GM18858 (cell line): ENCODE data around the gene LILRA2.
"Not testable (repeated sequence)": the region's sequence is repeated elsewhere in the genome, so short reads cannot be mapped to it uniquely, and the experiment has no call there.

Experiments
- ATAC-seq: cut with Tn5 transposase; IDR thresholded peaks from one replicate; pipeline ENCODE4 v1.9.1; 2021; ENCODE audit not compliant: unreplicated experiment

LILRA2 gene

GRCh38 chr19:54608205-54608604 lies 34.6 kb downstream of the LILRA2 start:
- ATAC-seq: no peak

- ATAC-seq: no peak
These were observed 35.2 kb downstream of the LILRA2 start for GRCh38 chr19:54608792-54609191.

- no peak for ATAC-seq
These were observed 35.8 kb downstream of the LILRA2 start for GRCh38 chr19:54609356-54609791.

- no peak for ATAC-seq
These were observed 38.8 kb downstream of the LILRA2 start for GRCh38 chr19:54612428-54612827.

- no peak for ATAC-seq
These were observed 41.1 kb downstream of the LILRA2 start for GRCh38 chr19:54614726-54615125.

- no peak for ATAC-seq
These were observed 42.5 kb downstream of the LILRA2 start for GRCh38 chr19:54616057-54616456.

- ATAC-seq: peak; percentile 68
These were observed 43.4 kb downstream of the LILRA2 start for GRCh38 chr19:54616821-54617560.

- ATAC-seq: no peak
These were observed 46.9 kb downstream of the LILRA2 start for GRCh38 chr19:54620464-54620863.

GRCh38 chr19:54622431-54622830 lies 48.8 kb downstream of the LILRA2 start:
- ATAC-seq: no peak

GRCh38 chr19:54624234-54624633 lies 50.6 kb downstream of the LILRA2 start:
- ATAC-seq: not testable (repeated sequence)

GRCh38 chr19:54624934-54625730 lies 51.5 kb downstream of the LILRA2 start:
- ATAC-seq: not testable (repeated sequence)

- ATAC-seq: no peak
These were observed 53.2 kb downstream of the LILRA2 start for GRCh38 chr19:54626757-54627156.

- not testable (repeated sequence) for ATAC-seq
These were observed 54.3 kb downstream of the LILRA2 start for GRCh38 chr19:54627912-54628311.

GRCh38 chr19:54630262-54630661 lies 56.7 kb downstream of the LILRA2 start, which contains the start of gene LILRB1:
Gene LILRB1, plus strand, starts transcription at chr19:54630484. Its CDS starts 590 bp downstream, at chr19:54631074.
- not testable (repeated sequence) for ATAC-seq

- no peak for ATAC-seq
These were observed 57.2 kb downstream of the LILRA2 start for GRCh38 chr19:54630782-54631181.

- ATAC-seq: not testable (repeated sequence)
These were observed 58.1 kb downstream of the LILRA2 start for GRCh38 chr19:54631489-54632337.

- ATAC-seq: not testable (repeated sequence)
These were observed 58.9 kb downstream of the LILRA2 start for GRCh38 chr19:54632517-54632916.

- no peak for ATAC-seq
These were observed 59.8 kb downstream of the LILRA2 start for GRCh38 chr19:54633401-54633800.

- not testable (repeated sequence) for ATAC-seq
These were observed 62.5 kb downstream of the LILRA2 start for GRCh38 chr19:54636081-54636480.

GRCh38 chr19:54638683-54639082 lies 65.1 kb downstream of the LILRA2 start:
- ATAC-seq: no peak
